NT2/D1 (cell line): Measurements from ENCODE around the gene GJC2.
A peak's percentile ranks its signal among the peaks of the same experiment; 100 is the strongest.

ENCODE experiments used
- DNase-seq: peaks from one replicate; pipeline ENCODE4 v3.0.0-alpha.2; 2011; ENCODE audit warnings: low read depth, low spot score
- H3K27me3 ChIP-seq: 2 replicates; pipeline ENCODE4 v1.6.0; 2011; ENCODE audit warnings: mild to moderate bottlenecking; ENCODE audit not compliant: insufficient read length, insufficient read depth
- H3K36me3 ChIP-seq: 2 replicates; pipeline ENCODE4 v1.6.1; 2011; ENCODE audit warnings: mild to moderate bottlenecking, low read length, mixed read lengths; ENCODE audit not compliant: insufficient read depth, insufficient read length
- H3K4me1 ChIP-seq: 2 replicates; pipeline ENCODE4 v1.5.1; 2011; ENCODE audit not compliant: insufficient read depth, insufficient read length
- H3K4me3 ChIP-seq: 2 replicates; pipeline ENCODE4 v1.5.1; 2011; ENCODE audit warnings: low read depth; ENCODE audit not compliant: insufficient read length
- H3K9ac ChIP-seq: 2 replicates; pipeline ENCODE4 v1.6.0; 2011; ENCODE audit warnings: low read depth; ENCODE audit not compliant: insufficient read length
- H3K9me3 ChIP-seq: 2 replicates; pipeline ENCODE4 v1.5.1; 2011; ENCODE audit warnings: mild to moderate bottlenecking, low read length; ENCODE audit not compliant: insufficient read depth
- SUZ12 ChIP-seq: IDR thresholded peaks from 2 replicates; pipeline ENCODE4 v1.6.1; 2011; ENCODE audit not compliant: insufficient read length, insufficient read depth; ENCODE audit errors: extremely low read depth
- YY1 ChIP-seq: IDR thresholded peaks from 2 replicates; pipeline ENCODE4 v1.6.1; 2011; ENCODE audit not compliant: insufficient read length, insufficient read depth
- ZNF274 ChIP-seq: IDR thresholded peaks from 2 replicates; pipeline ENCODE4 v1.6.1; 2011; ENCODE audit warnings: mild to moderate bottlenecking, low read depth, low read length

The GJC2 gene

GRCh38 chr1:228142155-228142691 lies 7.5 kb upstream of the GJC2 start:
- H3K4me3 ChIP-seq, result no peak overlapping the region

DNA sequence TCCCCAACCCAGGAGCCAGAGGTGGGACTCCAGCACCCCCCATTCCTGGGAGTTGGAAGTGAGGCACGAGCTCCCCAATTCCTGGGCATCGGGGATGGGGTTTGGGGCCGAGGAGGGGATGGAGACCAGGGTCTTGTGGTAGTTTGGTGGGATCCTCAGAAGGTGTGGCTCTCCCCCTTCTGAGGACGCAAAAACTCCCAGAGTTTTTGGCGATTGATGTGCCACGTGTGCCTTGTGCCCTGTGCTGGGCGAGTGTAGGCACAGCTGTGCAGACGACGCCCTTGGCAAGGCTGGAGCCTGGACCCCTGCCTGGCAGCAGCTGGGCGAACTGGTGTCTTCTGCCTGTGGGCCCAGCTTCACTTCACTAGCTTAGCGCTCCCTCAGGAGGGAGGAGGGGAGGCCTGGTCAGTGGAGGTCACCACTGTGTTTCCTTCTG lies 7.0 kb upstream of the GJC2 start:
- no peaks in the 10 kb centered on the region for H3K9me3 ChIP-seq
- no peak for TF ChIP-seq SUZ12
- no peak for TF ChIP-seq ZNF274
- no peak for TF ChIP-seq YY1
- H3K4me1 ChIP-seq, result peaks cover 8% of the 10 kb centered on the region
- peaks cover 14% of the 10 kb centered on the region for H3K27me3 ChIP-seq
- no peak overlapping the region for H3K4me3 ChIP-seq
- no peak overlapping the region for H3K9ac ChIP-seq
- no peak for DNase-seq
- H3K36me3 ChIP-seq, result peaks cover 53% of the 10 kb centered on the region

More at GRCh38 chr1:228142155-228142691, 7.5 kb upstream of the GJC2 start:
- H3K4me1 ChIP-seq, result peaks cover 8% of the 10 kb centered on the region
- TF ChIP-seq ZNF274 (no peak), YY1 (no peak), SUZ12 (no peak)
- DNase-seq, result no peak
- peak overlapping the region; percentile 53 for H3K9ac ChIP-seq
- peaks cover 48% of the 10 kb centered on the region for H3K36me3 ChIP-seq
- H3K9me3 ChIP-seq, result no peaks in the 10 kb centered on the region
- H3K27me3 ChIP-seq, result peaks cover 18% of the 10 kb centered on the region

DNA sequence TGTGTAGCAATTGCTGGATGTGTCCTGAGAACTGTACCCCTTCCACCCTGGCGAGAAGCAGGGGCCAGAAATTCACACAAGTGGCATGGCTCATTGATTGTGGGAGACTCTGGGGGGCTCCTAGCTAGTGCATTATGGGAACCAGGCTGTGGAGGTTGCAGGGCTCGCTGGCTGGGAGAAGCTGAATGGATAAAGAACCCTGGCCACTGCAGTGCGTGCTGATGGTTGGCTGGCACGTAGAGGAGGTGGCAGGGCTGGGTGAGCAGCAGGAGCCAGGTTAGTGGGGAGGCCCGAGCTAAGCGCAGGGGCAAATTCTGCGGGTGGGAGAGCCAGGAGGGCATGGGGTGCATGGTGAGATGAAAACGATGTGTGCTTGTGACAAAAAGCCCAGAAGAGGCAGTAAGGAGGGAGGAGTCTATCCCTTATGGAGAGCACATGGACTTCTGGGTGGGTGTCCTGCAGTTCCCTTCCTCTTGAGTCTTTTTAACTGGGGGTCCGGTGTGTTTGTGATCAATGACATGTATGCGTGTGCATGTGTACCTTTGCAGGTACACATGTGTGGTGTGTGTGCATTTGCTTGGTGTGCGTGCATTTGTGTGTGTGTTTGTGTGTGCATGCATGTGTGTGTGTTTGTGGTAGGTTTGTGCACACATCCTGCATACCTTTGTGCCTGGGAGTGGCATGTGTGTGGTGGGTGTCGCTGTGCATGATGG lies 6.1 kb upstream of the GJC2 start:
- Histone ChIP-seq H3K4me3 (no peak overlapping the region), H3K27me3 (peaks cover 13% of the 10 kb centered on the region), H3K36me3 (peaks cover 62% of the 10 kb centered on the region), H3K9ac (peak overlapping the region; percentile 45), H3K9me3 (no peaks in the 10 kb centered on the region), H3K4me1 (peaks cover 8% of the 10 kb centered on the region)
- DNase-seq, result no peak
- TF ChIP-seq YY1 (no peak), SUZ12 (no peak), ZNF274 (no peak)

GRCh38 chr1:228144193-228144992 lies 5.3 kb upstream of the GJC2 start:
- Histone ChIP-seq H3K4me1 (peaks cover 14% of the 10 kb centered on the region), H3K36me3 (peaks cover 69% of the 10 kb centered on the region), H3K9me3 (no peaks in the 10 kb centered on the region), H3K27me3 (peaks cover 13% of the 10 kb centered on the region), H3K4me3 (no peak overlapping the region), H3K9ac (peak overlapping the region; percentile 45)
- TF ChIP-seq SUZ12 (no peak), YY1 (no peak), ZNF274 (no peak)
- DNase-seq, result no peak

DNA sequence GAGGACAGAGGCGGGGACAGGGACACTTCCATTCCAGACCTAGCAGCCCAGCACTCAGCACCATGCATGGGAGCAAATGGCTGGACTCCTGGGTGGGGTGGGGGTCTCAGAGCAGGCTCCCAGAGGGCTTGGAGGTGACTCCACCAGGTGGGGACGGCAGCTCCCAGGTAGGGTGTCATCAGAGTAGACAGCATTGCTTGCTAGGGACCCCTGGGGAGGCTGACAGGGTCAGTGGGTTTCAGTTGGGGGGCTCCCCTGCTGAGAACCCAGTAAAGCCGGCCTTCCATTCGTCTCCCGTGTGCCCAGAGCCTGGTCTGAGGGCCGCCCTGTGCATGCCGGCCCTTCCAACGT lies 4.8 kb upstream of the GJC2 start:
- H3K9ac ChIP-seq, result no peak overlapping the region
- peaks cover 73% of the 10 kb centered on the region for H3K36me3 ChIP-seq
- H3K9me3 ChIP-seq, result no peaks in the 10 kb centered on the region
- H3K4me3 ChIP-seq, result no peak overlapping the region
- no peak for TF ChIP-seq YY1
- TF ChIP-seq ZNF274, result no peak
- no peak for TF ChIP-seq SUZ12
- DNase-seq, result no peak
- peaks cover 18% of the 10 kb centered on the region for H3K4me1 ChIP-seq
- peaks cover 13% of the 10 kb centered on the region for H3K27me3 ChIP-seq

- Histone ChIP-seq H3K4me1 (peaks cover 23% of the 10 kb centered on the region), H3K27me3 (peaks cover 8% of the 10 kb centered on the region), H3K4me3 (no peak overlapping the region), H3K9me3 (no peaks in the 10 kb centered on the region), H3K36me3 (peaks cover 75% of the 10 kb centered on the region), H3K9ac (no peak overlapping the region)
- no peak for DNase-seq
- TF ChIP-seq ZNF274, result no peak
- TF ChIP-seq YY1, result no peak
- TF ChIP-seq SUZ12, result no peak
These were observed 4.0 kb upstream of the GJC2 start for GRCh38 chr1:228145463-228146416.
